Suppressor macrophage treated with lipopolysaccharide for 1 hour (primary cell): Measurements from ENCODE around the gene DUS4L.

Experiments
- DNase-seq, 3 donors: peaks; one replicate each; pipeline ENCODE4 v3.0.0-alpha.2; 2020 to 2022

Gene DUS4L

DNA sequence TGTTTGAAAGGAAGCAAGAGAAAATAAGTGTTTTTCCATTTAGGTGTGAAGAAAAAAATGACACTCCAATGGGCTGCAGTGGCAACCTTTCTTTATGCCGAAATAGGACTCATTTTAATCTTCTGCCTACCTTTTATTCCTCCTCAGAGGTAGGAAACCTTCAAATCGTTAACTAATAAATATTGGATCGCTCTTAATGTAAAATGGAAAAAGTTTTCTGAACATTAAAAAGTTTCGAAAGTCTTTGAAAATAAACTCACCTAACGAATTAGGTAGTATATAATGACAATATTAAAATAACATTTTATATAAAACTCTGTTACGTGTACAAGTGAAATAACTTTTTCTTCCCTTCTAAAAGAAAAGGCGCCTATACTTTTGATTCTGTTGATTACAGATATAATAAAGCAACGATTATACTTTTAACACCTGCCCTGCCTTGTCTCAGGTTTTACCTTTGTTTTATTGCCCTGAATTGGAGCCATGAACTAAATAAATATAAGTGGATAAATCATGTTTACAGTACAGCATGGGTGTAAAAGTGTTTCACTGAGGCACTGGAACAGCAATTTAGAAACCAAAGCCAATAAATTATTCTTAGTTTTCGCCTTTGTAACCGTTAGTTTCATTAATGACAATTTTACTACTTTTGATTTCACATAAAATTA is 17.1 kb downstream of the DUS4L start:
- DNase-seq = no peak

DNA sequence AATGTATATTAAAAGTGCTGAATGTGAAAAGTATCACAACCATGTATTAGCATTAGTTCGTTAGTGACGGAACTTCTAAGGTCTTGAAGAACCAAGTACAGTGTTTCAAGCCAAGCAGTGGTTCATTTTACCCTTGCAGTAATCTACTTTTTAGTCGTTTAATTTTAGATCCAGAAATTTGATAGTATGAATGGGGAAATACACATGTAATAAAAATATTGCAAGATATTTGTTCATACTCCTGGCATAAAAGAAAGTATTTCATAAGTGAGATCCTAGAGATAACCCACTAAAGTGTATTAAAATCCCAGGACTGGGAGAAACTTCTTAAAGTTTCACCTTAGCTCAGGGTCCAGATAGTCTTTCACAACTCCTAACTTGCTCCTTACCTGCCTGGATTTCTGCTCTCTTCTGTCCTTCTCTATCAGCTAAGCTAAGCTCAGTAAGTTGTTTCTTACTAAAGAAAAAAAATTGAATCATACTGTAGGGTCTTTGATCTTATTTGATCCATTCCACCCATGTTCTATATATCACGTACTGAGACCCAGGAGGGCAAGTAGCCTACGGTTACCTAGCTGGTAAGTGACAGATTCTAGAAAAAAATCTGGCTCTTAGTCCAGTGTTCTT is 17.7 kb downstream of the DUS4L start:
- DNase-seq = no peak

DNA sequence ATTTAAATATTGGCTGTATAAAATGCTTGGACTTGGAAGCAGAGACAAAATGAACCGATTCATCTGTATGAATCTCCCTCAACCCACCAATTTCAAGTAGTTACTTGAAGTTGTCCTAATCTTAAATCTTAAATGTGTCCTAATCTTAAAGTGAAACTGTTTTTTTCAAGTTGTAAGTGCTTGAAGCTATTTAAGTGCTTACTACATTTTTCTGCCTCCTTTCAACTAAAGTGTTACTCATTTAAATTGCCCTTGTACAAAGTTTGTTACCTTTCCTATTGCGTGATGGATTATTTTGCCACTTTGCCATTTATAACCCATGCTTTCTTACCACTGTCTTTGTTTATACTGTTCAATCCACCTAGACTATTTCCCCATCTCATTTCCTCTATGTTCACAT is 19.1 kb downstream of the DUS4L start:
- DNase-seq = no peak

DNA sequence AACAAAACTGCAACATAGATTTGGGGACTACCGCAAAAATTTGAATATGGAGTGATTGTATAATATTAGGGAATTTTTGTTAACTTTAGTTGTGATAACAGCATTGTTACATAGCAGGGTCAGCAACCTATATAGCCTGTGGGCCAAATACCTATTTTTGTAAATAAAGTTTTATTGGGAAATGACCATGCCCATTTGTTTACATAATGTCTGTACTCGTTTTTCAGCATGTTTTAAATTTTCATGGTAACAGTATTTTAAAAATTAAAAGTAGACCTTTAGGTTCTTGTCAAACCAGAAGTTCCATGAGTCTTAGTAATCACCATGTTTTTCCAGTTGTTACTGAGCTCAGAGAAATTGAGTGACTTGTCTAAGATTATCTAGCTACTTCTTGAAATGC is 20.9 kb downstream of the DUS4L start:
- DNase-seq = no peak

DNA sequence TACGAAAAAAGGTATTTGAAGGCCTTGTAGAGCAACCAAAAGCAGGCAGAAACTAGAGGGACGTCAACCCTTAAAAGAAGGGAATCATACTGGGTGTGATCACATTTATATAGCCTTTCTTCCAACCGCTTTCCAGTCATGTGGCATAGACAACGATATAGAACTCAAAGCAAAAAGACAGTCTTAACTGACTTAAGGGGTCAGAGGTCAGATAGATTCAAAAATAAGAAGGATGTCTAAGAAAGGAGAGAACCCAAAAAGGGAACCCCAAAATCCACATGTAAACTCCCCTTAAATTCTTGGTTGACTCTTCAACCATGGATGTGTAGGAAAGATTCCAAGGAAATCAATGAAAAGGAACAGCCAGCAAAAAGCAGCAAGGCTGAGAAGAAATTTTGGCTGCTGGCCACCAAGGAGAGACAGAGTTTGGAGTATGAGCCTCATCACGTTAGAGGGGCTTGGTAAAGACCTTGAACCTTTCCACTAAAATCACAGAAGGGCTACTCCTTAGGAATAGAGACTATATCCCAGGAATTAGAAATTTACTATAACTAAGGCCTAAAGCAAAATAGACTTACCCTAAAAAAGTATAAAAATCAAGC is 24.9 kb downstream of the DUS4L start:
- no peak for DNase-seq

DNA sequence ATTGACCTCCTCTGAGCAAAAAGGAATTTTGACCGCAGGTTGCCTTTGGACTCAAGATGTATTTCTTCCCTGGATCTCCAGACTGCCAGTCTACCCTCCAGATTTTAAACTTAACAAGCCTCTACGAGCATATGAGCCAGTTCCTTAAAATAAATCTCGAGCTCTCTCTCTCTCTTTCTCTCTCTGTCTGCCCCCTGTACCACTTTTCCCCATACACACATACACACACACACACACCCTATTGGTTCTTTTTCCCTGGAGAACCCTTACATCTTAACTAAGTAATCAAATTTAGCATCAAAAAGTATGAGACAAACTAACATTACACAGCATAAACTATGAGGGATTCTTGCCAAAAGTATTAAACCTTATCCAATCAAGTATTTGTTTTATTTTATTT is 27.6 kb downstream of the DUS4L start:
- no peak for DNase-seq

DNA sequence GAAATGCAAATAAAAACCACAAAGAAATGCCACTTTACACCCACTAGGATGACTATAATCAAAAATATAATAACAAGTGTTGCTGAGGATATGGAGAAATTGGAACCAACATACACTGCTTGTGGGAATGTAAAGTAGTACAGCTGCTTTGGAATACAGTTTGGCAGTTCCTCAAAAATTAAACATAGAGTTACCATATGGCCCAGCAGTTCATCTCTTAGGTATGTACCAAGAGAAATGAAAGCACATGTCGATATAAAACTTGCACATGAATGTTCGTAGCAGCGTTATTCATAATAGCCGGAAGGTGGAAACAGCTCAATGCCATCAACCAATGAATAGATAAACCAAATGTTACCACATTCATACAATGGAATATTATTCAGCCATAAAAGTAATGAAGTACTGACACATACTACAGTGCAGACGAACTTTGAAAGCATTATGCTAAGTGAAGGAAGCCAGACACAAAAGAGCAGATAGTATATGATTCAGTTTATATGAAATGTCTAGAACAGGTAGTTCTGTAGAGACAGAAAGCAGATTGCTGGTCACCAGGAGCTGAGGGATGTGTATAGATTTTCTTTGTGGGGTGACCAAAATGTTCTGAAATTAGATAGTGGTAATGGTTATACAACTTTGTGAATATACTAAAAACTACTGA is 28.7 kb downstream of the DUS4L start:
- DNase-seq = no peak

DNA sequence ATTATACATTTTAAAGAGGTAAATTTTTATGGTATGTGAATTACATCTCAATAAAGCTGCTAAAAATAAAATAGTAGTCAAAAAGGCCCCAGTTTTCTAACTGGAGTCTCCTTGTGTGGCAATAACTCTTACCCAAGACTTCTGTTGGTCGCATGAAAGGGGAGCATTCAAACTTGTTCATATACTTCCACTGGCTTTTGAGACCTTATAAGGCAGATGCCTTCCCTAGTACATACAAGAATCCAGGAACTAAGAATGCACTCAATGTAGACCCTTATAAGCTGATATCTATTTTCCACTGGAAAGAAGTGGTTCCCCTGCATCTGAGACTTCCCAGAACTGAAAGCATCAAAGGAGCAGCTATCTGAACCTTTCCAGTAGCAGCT is 29.2 kb downstream of the DUS4L start:
- DNase-seq = no peak

DNA sequence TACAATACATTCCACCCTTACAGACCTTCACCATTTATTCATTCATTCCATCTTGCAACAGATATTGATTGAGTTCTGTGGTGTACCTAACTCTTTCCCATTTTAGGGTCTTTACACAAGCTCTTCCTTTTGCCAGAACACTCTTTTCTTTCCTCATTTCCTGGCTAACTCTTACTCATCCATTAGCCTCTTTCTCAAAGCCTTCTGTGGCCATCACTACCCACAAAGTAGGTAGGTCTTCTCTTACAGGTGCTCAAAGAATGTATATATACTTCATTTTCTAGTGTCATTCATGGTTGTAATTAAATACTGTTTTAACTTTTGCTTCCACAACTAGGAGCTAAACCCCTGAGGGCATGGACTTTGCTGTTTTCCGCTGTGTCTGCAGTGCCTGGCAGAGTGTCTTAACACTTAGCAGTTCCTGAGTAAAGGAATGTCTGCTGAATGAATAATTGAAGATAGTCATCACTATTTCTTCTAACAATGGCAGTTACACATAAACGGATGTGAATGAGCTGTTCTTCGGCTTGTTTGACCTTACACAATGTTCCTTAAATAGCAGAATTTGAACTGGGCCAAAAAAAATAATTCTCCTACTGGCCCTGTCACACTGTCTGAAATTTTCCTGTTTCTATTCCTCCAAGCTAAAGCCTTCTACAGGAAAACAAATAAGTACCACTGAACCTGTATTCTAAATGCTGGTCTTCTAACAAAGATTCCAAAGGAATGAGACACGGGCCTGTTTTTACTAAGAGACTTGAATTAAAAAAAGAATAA is 31.4 kb downstream of the DUS4L start:
- DNase-seq = no peak

DNA sequence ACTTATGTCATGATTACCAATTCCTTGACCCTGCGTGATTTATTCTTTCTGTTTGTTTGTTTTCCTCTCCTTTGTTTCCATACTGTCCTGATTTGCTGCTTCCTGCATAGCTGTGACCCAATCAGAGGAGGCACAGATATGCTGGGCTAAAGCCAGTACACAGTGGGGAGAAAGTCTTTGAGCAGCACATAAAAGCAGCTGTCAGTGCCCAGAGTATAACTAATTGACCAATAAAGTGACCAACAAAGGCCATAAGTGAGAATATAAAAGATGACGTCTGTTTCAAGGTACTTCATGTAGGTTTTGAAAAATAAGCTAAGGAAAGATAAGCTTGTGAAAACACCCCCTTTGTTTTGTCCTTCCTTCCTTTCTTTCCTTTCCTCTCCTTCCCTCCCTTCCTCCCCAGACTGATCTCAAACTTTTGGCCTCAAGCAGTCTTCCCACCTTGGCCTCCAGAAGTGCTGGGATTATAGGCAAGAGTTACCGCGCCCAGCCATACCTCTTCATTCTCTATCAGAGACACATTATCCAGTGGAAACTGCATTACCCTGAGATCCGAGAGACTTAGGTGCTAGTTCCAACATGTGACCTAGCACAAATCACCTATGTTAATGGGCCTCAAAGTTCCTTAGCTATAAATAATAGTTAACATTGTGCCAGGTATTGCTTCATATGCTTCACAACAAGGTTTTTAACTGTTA is 33.3 kb downstream of the DUS4L start:
- no peak for DNase-seq

DNA sequence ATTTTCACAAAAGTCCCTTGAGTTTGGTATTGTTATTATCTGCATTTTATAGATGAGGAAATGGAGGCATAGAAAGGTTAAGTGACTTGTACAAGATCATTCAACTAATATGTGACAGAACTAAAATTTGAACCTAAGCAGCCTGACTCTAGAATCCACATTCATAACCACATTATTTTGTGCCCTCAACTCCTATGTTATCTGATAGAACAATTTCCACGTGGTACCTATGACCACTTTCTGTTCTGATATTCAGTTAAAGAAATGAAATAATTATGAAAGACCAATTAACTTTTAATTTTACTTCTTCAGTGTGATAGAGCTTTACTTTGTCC is 33.8 kb downstream of the DUS4L start:
- DNase-seq = no peak

DNA sequence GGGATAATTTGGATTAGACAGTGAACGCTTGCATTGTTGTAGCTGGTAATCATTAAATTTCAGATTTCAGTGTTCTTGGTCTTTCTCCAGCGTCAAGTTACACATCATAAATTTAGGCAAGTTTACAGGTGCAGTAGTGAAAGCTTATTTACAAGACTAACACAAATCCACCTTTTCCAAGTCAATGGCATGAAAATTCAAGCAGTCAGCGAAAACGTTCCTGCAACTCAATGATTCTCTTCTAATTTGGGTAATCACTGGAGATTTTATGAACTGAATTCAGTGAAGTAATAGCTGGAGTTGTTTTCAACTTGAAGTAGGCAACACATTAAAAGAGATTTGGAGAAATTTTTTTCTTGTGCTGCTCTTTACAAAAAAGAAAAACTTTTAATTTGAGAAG is 34.2 kb downstream of the DUS4L start:
- DNase-seq = no peak

DNA sequence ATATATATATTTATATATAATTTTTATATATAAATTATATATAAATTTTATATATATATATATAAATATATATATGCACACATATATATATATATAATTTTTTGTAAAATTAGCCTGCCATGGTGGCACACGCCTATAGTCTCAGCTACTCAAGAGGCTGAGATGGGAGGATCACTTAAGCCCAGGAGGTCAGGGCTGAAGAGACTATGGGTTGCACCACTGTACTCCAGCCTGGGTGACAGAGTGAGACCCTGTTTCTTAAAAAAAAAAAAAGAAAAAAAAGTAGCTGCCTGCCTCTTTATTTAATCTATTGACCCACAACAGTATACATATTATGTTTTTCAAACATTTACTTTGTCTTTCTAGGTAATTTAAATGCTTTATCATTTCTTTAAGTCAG is 35.5 kb downstream of the DUS4L start:
- DNase-seq = no peak

DNA sequence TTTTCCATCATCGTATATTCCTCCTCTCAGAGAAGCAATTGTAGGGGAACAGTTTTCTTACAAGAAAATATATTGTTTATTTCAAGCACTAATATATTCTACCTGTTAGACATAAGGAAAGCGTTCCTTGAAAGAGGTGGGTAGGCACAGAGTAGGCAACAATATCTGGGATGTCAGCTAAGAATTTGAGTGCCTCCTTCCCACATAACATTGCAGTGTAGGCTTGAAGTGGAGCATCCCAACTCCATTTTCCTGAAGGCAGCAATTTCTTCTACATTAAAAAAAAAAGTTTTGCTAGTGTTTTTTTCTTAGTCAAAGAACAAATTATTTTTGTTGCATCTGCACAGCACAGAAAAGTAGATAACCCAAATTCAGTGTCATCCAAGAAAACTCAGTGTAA is 37.0 kb downstream of the DUS4L start:
- DNase-seq = no peak

DNA sequence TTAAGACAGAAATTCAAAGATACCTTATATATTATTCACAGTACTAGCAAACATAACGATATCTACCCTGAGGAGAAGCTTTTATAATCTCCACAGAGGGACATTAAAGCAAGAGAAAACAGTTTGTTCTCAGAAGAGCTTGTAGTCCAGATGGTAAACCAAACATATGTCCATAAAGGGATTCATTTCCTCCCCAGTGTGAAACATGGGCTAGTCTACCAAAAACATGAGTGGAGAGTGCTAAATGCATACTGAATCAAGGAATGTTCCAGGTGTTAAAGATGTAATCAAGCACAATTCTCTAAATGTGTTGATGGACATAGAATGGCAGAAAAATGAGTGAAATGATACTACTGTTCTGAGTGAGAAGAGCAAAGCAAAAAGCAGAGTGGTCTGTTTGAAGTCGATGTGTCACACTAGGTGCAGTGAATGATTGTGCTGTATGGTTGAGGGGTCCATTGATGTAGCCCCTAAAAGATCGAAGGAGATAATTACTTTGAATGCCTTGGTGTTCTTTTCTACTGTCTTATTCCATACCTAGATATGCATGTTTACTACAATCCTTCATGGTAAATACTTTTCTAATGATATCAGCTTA is 41.5 kb downstream of the DUS4L start:
- no peak for DNase-seq

DNA sequence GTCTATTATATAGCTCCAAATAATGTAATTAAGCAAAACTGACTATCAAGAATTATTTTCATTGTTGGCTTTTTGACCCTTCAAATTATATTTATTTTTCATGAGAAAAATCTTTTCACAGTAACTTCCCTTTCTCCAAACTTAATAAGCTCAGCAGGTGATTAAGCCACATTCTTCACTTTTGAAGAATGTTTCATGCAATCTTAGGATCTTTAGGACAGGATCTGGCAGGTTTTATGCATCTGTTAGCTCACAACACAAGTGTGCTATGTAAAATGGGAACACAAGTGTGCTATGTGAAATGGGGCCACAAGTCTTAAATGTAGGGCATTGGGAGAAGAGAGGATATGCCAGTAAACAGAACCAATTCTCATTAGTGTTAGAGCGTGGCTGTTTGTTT is 42.5 kb downstream of the DUS4L start:
- DNase-seq = no peak

DNA sequence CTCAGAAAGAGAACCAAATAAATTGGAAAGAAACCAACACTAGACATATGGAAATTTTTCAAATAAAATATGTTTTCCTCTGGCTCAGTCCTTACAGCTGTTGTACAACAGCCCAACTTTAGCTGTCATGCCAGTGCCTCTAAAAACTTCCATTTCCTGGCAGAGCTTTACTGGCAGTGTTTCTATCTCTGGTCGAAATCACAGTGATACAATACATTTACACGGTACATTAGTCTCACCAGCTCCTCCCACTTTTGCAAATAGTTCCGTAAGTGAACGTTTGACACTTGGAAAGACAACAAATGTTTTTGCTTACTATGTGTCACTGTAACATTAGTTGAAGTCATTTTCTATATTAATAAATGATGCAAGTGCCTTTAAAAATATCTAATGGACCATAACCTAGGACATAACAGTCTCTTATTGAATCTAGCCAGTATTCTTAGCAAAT is 46.1 kb downstream of the DUS4L start:
- DNase-seq = no peak

DNA sequence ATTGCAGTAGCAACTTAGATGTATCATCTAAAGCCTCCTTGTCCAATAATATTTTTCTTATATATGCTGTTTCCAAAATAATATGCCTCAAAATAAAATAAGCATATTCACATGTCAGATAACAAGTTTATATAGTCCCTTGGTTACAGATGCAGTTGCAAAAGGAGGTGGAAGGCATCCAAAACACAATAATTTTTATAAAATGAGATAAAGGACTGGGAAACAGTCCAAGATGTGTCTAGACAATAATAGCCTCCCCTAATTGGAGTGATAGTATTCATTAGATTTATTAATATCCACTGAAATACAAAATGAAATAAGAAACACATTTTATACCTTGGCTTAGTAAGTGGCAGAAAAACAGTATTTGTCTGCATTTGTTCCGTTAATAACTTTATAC is 46.6 kb downstream of the DUS4L start:
- no peak for DNase-seq

DNA sequence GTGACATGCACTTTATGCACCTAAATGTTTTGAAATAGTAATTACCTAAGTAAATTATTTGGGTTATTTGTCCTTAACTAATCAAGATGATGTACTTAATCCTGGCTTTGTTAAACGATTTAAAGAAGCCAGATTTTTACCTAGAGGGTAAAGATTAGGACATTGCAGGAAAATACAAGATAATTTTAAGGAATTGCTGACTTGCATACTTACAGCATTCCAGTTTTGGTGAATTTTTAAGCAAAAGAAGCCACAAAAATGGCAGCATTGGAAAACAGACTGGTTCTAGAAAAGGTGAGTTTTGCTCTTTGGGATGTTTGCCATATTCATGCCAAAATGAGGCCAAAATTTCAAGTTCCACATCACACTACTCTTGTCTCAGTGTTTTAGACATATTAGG is 49.7 kb downstream of the DUS4L start:
- no peak for DNase-seq

DNA sequence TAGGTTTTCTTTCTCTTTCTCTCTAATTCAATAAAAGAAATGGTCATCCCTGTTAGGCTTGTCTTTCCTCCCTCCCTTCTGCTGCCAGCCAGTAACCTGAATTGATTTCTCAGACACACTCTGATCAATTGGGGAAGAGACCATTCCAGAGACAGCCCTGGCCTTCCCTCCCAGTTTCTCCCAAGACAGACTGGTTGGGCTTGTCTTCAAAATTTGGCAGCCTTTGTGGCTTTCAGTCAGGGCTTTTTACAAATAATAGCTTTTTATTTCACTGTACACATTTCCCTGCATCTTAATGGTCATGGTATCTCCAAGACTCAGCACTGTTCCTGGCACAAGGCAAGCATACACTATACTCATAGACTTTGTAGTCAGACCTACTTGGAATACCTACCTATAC is 50.2 kb downstream of the DUS4L start:
- no peak for DNase-seq

DNA sequence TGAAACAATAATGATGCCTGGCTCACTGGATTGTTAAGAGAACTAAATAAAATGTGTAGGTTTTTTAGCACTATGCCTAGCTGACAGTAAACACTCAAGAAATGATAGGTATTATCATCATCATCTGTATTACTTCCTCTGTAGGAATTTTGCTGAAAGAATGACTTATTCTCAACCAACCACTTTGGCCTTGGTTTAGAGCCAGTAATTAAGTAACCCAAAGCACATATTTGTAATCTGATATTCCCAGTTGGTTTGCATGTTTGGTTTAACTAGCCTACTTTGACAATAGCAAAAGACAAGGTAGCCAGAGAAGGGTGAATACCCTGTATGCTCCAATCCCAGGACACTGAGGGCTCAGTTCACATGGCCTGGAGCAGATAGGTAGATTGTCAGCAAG is 50.7 kb downstream of the DUS4L start:
- no peak for DNase-seq

DNA sequence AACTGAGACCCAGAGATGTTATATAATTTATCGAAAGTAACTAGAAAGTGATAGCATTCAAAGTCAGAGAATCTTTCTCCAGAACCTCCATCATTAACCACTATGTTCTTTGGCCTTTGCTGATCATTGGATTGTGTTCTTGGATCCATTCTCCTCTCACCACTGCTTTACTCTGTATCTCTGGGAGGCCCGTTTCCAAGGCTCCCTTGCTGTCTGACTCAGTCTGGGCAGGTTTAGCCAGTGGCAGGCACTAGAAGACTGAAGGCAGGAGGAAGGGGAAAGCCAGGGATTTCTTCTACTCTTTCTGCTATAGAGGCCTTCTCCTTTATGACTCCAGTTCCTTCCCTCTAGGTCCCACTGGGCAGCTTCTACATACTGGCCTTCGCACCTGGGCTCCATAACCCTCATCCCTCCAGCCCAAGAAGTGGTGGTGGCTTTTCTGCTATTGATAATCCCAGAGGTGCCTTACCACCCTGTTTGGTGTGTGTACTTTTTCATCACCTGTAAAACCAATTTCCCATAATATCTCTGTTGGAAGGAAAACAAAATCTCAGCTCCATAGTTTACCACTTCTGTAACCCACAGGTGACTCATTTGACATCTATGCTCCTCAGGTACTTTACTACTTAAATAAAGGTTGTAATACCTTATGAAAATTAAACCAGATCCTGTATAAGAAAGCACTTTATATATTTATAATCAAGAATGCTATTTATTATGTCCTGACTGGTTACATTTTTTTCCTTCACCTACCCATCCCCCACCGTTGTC is 52.3 kb downstream of the DUS4L start:
- DNase-seq = no peak
